HEK293 (cell line): ENCODE data around the gene DCANP1.

Source experiments
- CTCF ChIA-PET: fragments of 350-600 bp; formaldehyde crosslinking; extraction: SDS; loops from one replicate; lab custom pipeline; 2021; ENCODE audit warnings: antibody characterized with exemption; lab: Yijun Ruan, JAX
- POLR2A ChIA-PET: fragments of 300-600 bp; formaldehyde crosslinking; extraction: SDS; loops from one replicate; lab custom pipeline; 2020; ENCODE audit warnings: antibody characterized with exemption, inconsistent platforms; lab: Yijun Ruan, JAX
- H3K27ac ChIP-seq: fragments of 200-500 bp; sonication (Bioruptor generic); 2 replicates; pipeline ENCODE4 v1.5.1; 2014; ENCODE audit warnings: low read depth, low read length, control low read depth, inconsistent platforms; ENCODE audit errors: extremely low read depth
- H3K36me3 ChIP-seq, 2 experiments: fragments of 200-500 bp in 1 of 2; sonication (Bioruptor generic) in 1 of 2; 1 replicate in 1 of 2; 2 replicates in 1 of 2; pipeline ENCODE4 v1.5.1; 2014 to 2017; ENCODE audit warnings: inconsistent platforms in 2 of 2, low read length in 2 of 2; ENCODE audit not compliant: control insufficient read depth in 2 of 2, insufficient read depth in 1 of 2
- H3K4me1 ChIP-seq: fragments of 200-500 bp; sonication (Bioruptor generic); 2 replicates; pipeline ENCODE4 v1.5.1; 2014; ENCODE audit warnings: mild to moderate bottlenecking, low read length, inconsistent platforms; ENCODE audit not compliant: control insufficient read depth, insufficient read depth
- H3K4me3 ChIP-seq: 2 replicates; pipeline ENCODE4 v1.5.1; 2011; ENCODE audit warnings: low read depth, mild to moderate bottlenecking, control low read depth, low read length, moderate library complexity
- H3K9me3 ChIP-seq: fragments of 200-500 bp; sonication (Bioruptor generic); 2 replicates; pipeline ENCODE4 v1.5.1; 2014; ENCODE audit warnings: low read depth, low read length, inconsistent platforms; ENCODE audit not compliant: control insufficient read depth, insufficient read depth
- SP2 ChIP-seq: fragments of 450-650 bp; formaldehyde crosslinking; IDR thresholded peaks from 2 replicates; pipeline ENCODE4 v1.5.1; 2016; ENCODE audit warnings: missing biosample characterization, missing genetic modification characterization
- ZNF350 ChIP-seq: fragments of 450-650 bp; formaldehyde crosslinking; IDR thresholded peaks from 2 replicates; pipeline ENCODE4 v1.5.0; 2017; ENCODE audit warnings: missing biosample characterization, mild to moderate bottlenecking, missing genetic modification characterization

Gene DCANP1

GRCh38 chr5:135395451-135395850, 51.7 kb downstream of the DCANP1 start:
- H3K4me3 ChIP-seq = no peak overlapping the region
- H3K27ac ChIP-seq = no peak overlapping the region

More at GRCh38 chr5:135395451-135395850, 51.7 kb downstream of the DCANP1 start:
- Histone ChIP-seq H3K9me3 (no peaks in the 10 kb centered on the region), H3K4me1 (peaks cover 21% of the 10 kb centered on the region), H3K36me3 (peaks cover 0 to 35% of the 10 kb centered on the region in 2 experiments; a peak in 1 of 3 replicates)
- CTCF ChIA-PET = interaction anchor here (1.7 kb wide), 1 partner anchor 30 kb away, joined by 5 read pairs; no protein-coding TSS in a partner anchor
- no peak for TF ChIP-seq ZNF350 (tag by site-specific recombination)
- TF ChIP-seq SP2 (tag by site-specific recombination) = peak; percentile 13; the same call in 1 of the 2 replicates
- POLR2A ChIA-PET = no interaction called here
